HEK293T (cell line): ENCODE results near the gene PRKCH.

Source experiments
- BHLHE40 ChIP-seq: fragments of 450-650 bp; IDR thresholded peaks from 2 replicates; pipeline ENCODE4 v1.6.1; 2016; ENCODE audit warnings: mild to moderate bottlenecking, moderate library complexity, borderline replicate concordance
- CTBP1 ChIP-seq: fragments of 450-650 bp; IDR thresholded peaks from 2 replicates; pipeline ENCODE4 v1.6.1; 2016; ENCODE audit warnings: borderline replicate concordance
- ELF4 ChIP-seq: fragments of 450-650 bp; IDR thresholded peaks from 2 replicates; pipeline ENCODE4 v1.6.1; 2017; ENCODE audit warnings: antibody characterized with exemption
- FOXM1 ChIP-seq: fragments of 450-650 bp; IDR thresholded peaks from 2 replicates; pipeline ENCODE4 v1.6.1; 2017; ENCODE audit warnings: mild to moderate bottlenecking, borderline replicate concordance
- SP1 ChIP-seq: fragments of 450-650 bp; IDR thresholded peaks from 2 replicates; pipeline ENCODE4 v1.6.1; 2017
- SUZ12 ChIP-seq: fragments of 450-650 bp; IDR thresholded peaks from 2 replicates; pipeline ENCODE4 v1.6.1; 2016; ENCODE audit warnings: mild to moderate bottlenecking
- TARDBP ChIP-seq: fragments of 450-650 bp; IDR thresholded peaks from 2 replicates; pipeline ENCODE4 v1.6.1; 2016
- ZNF384 ChIP-seq: fragments of 450-650 bp; IDR thresholded peaks from 2 replicates; pipeline ENCODE4 v1.6.1; 2016
- TF ChIP-seq, protein P1 (sequence below): fragments of 450-650 bp; IDR thresholded peaks from 2 replicates; pipeline ENCODE4 v1.6.1; 2016

DNA sequence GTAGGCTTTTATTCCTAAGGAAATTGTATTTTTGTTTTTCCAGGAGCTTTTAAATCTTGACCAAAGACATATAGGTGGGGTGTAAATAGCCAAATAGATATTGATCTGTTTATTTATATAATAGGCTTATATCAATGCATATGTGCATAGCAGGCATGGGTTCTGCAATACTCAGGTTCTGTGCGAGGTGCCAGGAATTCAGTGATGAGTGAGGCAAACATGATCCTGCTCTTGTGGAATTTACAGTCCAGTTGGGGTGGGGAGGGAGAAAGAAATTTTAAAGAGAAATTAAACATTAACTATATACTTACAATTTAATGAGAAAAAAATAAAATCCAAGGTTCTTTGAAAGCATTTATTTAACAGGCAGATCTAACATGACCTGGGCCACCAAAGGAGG, 213.7 kb downstream of the PRKCH start:
- TF ChIP-seq FOXM1 (no peak), ELF4 (no peak), BHLHE40 (no peak), SUZ12 (no peak), CTBP1 (no peak), SP1 (no peak), TARDBP (no peak), ZNF384 (no peak)
- TF ChIP-seq, protein P1, sequence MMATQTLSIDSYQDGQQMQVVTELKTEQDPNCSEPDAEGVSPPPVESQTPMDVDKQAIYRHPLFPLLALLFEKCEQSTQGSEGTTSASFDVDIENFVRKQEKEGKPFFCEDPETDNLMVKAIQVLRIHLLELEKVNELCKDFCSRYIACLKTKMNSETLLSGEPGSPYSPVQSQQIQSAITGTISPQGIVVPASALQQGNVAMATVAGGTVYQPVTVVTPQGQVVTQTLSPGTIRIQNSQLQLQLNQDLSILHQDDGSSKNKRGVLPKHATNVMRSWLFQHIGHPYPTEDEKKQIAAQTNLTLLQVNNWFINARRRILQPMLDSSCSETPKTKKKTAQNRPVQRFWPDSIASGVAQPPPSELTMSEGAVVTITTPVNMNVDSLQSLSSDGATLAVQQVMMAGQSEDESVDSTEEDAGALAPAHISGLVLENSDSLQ = no peak
